ENCODE measurements around the gene PTPRM.

PTPRM gene

DNA sequence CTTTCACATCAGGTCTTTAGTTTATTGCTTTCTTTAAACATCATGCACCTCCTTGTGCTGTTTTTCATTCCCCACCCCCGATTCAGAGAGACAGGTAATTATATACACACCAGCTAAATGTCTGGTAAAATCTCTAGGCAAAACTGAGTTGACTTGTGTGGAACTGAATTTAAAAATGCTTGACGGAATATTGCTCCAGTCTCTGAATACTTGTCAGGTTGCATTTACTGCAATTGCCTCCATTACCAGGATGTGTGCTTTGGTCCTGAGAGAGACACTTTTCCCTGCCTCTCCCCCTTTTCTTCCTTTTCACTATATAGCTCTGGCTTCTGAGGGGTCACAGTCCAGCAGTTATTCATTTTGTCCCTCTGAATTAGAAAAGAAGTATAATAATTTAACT is 104.0 kb downstream of the PTPRM start:
- no peak for DNase-seq (ENCODE audit: low read depth)

- no peak for DNase-seq (ENCODE audit: low read depth)
Observed at GRCh38 chr18:7676253-7676873, 109.2 kb downstream of the PTPRM start.

DNA sequence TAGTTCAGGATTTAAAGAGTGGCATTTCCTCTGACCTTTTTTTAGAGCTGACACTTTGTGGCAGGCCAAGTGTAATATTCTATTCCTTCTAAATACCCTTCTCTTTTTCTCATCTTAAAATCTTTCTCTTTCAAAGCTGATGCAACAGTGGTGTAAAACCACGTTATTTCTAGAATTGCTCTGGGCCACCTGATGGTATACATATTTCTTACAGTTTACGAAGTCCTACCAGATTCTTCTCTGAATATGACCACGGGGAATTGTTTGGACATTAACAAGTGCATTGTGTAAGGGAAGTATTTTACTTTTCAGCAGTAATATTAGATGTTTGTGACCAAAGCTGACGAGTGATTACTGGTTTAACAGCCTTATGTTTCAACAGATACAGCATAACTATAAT is 109.9 kb downstream of the PTPRM start:
- no peak for DNase-seq (ENCODE audit: low read depth)

DNA sequence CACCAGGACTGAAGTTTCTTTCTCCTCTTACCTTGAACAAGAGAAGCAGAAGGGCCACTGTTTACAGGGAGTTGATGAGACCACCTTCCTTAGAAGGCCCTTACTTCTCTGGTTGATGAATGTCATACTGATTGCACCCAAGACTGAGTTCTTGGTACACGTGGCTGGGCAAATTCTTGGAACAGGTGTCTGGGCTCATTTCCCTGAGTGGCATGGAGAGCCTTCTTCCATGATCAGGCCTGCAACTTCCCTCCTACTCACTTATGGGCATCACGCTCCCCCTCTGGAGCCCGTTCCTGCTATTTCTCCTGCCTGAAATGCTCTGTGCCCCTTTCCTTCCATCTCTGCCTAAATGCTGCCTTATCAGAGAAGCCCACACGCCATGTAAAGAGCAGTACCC is 110.3 kb downstream of the PTPRM start:
- no peak for DNase-seq (ENCODE audit: low read depth)

DNA sequence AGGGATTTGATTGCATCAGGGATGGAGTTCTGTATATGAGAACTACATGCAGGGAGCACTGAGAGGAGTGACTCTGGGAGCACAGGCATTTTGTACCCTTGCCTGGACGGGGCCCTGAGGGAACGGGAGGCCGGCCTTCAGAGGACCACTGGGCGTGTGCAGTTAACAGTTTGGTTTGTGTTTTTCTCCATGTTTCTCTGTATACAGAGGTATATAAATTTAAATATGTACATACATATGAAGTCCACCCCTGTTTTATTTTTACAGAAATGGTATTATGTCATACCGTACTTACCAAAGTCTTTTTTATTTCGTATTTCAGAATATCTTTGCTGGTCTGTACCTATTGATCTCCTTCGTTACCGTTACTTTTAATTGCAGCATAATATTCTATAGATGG is 111.3 kb downstream of the PTPRM start:
- DNase-seq (ENCODE audit: low read depth): no peak

DNA sequence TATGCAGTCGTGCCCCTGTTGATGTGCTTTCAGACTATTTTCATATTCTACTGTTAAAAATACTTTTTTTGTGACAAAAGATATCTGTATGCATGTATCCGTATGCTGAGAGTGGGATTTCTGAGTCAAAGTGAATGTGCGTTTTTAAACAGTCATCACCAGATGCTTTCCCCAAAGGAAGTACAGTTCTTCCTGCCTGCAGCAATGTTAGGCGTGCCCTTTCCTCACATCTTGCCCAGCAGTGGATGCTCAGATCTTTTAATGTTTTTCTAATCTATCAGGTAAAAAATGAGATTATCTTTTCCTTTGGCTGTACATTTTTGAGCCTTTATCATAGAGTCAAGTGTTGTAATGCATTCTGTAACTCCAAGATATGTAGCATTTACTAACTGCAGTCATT is 111.7 kb downstream of the PTPRM start:
- DNase-seq (ENCODE audit: low read depth): no peak

DNA sequence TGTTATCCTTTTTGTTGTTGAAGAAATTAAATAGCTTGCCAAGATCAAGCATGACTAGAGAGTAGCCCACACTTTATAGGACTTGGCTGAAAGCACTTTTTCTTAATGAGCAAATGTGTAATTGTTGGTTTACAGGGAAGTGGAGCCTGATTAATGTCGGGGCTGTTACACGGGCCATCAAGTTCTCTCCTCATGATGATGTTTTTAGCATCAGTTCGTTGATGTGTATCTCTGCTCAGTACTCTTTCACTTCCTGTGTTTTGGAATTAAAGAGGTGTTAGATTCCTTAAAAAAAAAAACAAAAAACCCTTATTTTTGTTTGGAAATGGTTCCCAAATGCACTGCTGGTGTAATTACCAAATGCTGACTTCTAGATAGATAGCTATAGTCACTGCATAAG is 114.2 kb downstream of the PTPRM start:
- no peak for DNase-seq (ENCODE audit: low read depth)

GRCh38 chr18:7682321-7682720 is 115.2 kb downstream of the PTPRM start:
- DNase-seq (ENCODE audit: low read depth): no peak

- DNase-seq (ENCODE audit: low read depth): no peak
Observed at GRCh38 chr18:7683753-7684152, 116.6 kb downstream of the PTPRM start.

- no peak for DNase-seq (ENCODE audit: low read depth)
Observed at GRCh38 chr18:7684357-7684756, 117.2 kb downstream of the PTPRM start.

GRCh38 chr18:7684966-7685365 is 117.8 kb downstream of the PTPRM start:
- DNase-seq (ENCODE audit: low read depth): no peak

GRCh38 chr18:7686278-7686677 is 119.2 kb downstream of the PTPRM start:
- no peak for DNase-seq (ENCODE audit: low read depth)

DNA sequence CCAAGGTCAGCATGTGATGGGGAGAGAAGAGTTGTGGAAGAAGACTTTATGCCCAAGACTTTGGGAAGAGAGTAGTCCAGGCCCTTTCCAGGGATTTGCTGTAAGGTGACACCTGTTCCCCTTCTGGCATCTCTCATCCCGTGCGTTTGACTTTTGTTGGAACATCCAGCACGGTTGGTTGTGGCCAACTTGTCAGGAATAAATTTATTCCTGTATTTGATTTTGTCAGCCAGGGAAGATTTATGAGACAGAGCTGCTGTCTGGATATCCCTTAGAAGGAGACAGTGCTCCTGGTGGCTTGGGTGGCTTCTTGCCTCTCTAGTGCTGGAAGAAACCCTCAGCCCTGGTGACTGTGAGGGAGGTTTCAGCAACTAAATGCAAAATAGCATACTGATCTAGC is 121.5 kb downstream of the PTPRM start:
- DNase-seq (ENCODE audit: low read depth): no peak

GRCh38 chr18:7691206-7691605 is 124.1 kb downstream of the PTPRM start:
- DNase-seq (ENCODE audit: low read depth): no peak

DNA sequence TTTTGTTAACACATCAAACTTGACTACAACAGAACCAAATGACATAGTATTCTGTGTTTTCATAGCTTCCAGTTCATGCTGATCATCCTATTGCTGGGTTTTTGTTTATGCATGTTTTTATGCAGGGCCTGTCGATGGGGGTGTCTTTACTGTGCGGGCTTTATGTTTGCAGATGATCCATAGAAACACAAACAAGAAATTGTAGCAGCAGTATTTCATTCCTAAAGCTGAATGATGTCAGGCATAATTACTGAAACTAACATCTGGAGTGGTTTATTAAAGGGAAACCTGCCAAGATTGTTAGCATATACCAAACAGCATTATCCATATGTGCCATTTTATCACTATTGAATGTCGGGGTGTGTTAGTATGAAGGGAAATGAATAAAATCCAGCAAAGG is 129.7 kb downstream of the PTPRM start:
- DNase-seq (ENCODE audit: low read depth): no peak

DNA sequence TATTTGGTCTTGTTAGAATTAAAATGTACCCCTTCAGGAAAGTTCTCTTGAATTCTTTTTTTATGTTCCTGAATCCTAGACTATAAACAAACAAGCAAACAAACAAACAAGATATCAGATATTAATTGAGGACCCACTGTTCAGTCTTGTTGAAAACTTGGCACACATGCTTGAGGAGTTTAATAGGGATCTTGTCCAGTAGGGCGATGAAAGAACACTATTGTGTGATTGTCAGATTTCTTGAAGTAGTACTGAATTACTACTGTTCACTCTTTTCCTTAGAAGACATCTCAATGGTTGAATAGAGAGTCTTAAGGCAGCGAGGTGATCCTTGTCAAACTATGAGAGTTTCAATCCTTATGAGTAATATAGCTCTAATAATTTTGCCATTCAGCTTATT is 130.2 kb downstream of the PTPRM start:
- DNase-seq (ENCODE audit: low read depth): no peak

GRCh38 chr18:7711495-7711894 is 144.4 kb downstream of the PTPRM start:
- DNase-seq (ENCODE audit: low read depth): no peak

DNA sequence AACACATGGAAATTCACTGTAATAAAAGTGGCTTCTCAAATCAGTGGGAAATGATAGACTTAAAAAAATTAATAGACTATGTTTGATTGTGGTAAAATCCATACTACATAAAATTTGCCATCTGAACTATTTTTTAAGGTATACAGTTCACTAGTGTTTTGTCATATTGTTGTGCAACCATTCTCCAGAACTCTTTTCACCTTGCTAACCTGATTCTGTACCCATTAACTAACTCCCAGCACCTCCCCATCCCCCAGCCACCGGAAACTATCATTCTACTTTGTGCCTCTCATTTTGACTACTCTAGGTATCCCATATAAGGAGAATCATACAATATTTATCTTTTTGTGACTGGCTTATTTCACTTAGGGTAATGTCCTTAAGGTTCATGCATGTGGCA is 153.3 kb downstream of the PTPRM start:
- no peak for DNase-seq (ENCODE audit: low read depth)

- DNase-seq (ENCODE audit: low read depth): no peak
Observed at GRCh38 chr18:7721532-7721931, 154.4 kb downstream of the PTPRM start.

DNA sequence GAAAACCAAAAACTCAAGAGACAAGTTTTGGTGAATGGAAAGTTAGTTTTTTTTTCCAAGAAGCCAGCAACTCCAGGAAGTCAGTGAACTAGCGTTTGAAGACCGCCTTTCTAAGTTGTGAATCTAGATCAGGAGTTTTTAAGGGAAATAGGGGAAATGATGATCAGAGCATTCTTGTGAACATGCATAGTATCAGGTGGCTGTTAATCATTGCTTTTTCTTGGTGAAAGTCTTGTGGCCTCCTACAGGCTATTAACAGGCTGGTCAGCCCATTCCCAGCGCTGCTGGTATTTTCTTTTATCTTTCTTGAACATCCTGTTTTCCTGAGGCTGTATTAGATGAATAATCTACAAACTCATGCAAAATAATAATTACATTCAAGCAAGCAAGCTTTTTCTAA is 155.8 kb downstream of the PTPRM start:
- DNase-seq (ENCODE audit: low read depth): no peak

DNA sequence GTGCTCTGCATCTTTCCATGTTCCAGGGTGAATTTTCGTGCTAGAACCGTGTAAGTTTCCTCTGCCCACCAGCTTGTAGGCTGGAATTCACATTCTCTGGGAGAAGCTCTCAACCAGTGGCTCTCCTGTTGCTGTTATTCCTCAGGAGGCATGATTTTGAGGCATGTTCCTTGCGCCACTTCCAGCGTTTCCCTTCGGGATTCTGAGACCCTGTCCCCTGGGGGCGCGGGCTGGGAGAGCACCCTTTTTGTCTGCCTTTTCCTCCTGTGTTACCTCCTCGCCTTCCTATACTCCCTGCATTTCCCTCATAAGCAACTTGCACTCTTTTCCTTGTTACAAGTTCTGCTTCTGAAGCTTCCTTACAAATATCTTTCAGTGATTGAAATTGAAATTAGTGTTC is 156.4 kb downstream of the PTPRM start:
- no peak for DNase-seq (ENCODE audit: low read depth)

GRCh38 chr18:7725473-7725872 is 158.4 kb downstream of the PTPRM start:
- DNase-seq (ENCODE audit: low read depth): no peak

- DNase-seq (ENCODE audit: low read depth): no peak
Observed at GRCh38 chr18:7725897-7726296, 158.8 kb downstream of the PTPRM start.

- no peak for DNase-seq (ENCODE audit: low read depth)
Observed at GRCh38 chr18:7726522-7726921, 159.4 kb downstream of the PTPRM start.

All from stimulated activated CD8-positive, alpha-beta memory T cell treated with anti-CD3 and anti-CD28 coated beads, Interleukin-4, amount 100 ng/mL, for 24 hours (primary cell).